KBM-7 (cell line): ENCODE data around the gene SDK2.

Source experiments
- DNase-seq: peaks from one replicate; pipeline ENCODE4 v3.0.0-alpha.2; 2015
- in situ Hi-C: fragments of 300-500 bp; cut with MboI; formaldehyde crosslinking; loops from 2 replicates; pipeline ENCODE4 v1.14.3; 2020; ENCODE audit warnings: low sequenced_read_pairs, low pct_unique_long_range_greater_than_20kb, mixed read lengths

The SDK2 gene

DNA sequence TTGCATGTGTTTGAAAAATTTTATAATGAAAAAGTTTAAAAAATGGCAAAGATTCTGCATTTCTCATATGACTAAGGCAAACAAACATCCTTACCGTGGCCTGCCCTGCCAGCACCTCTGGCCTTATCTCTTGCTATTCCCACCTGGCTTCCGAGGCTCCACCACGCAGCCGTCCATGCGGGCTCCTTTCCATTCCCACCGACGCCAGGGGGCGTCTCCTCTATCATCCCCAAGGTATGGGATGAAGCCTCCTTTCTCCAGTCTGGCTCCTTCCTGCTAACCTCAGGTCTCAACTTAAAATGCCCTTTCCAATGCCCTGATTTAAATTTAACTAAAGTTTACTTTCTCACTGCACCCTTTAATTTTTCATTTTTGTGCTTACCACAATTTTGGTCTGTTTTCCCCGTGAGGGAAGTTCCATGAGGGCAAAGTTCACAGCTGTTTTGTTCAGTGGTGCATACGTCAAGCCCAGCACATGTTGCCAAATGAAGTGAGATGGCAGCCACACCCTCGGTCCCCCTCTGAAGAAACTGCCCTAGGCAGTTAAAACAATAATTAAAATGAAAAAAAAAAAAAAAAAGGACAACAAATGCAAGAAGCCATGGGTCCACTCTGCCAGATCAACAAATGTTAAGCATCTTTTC lies 13.3 kb upstream of the SDK2 start:
- peak; percentile 40 for DNase-seq

DNA sequence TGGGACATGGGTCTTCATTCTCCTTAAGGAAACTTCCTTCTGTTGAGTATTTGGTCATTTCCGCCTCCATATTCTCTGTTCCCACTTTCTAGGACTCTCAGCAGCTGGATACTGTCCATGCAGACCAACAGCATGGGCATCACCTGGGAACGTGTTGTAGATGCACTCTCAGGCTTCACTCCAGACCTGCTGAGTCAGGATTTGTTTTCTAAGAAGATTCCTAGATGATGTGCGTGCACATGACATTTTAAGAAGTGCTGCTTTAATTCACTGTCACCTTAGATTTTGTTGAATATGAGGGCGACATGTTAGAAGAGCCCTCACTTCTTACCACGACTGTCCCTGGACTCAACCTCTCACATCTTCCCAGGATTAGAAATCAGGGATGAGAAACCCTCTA lies 10.0 kb upstream of the SDK2 start:
- DNase-seq, result no peak
- in situ Hi-C loops, result no loop called here

More for the DNA sequence above, 13.3 kb upstream of the SDK2 start:
- in situ Hi-C loops, result no loop called here

DNA sequence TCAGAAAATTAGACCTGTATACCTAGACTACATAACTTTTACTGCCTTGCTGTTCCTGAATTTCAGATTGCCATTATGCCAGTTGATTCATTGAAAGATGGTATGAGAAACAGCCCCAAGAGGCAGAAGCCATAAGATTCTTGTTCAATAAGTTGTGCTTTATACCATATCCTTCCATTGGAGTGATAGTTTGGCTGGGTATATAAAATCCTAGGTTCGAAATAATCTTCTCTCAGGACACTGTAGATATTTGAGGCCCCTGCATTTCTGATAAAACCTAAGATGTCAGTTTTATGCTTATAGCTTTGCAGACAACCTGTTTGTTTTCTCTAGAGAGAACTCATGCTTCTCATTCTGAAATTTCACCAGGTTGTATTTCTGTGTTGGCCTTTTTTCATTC lies 9.6 kb upstream of the SDK2 start:
- no peak for DNase-seq
- in situ Hi-C loops, result no loop called here

DNA sequence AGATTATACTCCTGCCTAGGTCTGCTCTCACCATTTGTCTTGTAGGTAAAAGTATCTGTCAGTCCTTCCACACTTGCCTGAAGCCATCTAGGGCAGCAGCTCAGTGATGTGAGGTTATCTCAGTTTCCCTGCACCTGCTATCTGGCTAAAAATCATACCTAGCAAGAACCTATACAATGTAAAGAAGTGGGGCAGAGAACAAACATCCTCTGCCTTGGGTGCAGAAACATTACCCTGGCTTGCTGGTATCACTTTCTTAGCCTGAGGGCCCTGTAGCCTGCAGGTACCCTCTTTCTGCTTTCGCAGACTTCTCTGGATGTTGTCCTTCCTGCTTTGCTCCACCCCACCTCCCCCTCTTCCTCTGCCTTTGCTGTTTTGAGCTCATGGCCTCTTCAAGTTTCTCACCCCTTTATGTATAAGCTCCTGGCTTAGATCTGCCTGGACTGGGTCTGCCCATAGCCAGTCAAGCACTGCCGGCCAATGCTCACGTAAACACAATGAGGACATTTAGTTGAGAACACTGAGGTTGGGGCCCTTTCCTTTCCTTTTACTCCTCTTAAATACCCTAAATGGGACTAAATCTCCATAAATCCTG lies 8.7 kb upstream of the SDK2 start:
- in situ Hi-C loops, result no loop called here
- DNase-seq, result no peak

DNA sequence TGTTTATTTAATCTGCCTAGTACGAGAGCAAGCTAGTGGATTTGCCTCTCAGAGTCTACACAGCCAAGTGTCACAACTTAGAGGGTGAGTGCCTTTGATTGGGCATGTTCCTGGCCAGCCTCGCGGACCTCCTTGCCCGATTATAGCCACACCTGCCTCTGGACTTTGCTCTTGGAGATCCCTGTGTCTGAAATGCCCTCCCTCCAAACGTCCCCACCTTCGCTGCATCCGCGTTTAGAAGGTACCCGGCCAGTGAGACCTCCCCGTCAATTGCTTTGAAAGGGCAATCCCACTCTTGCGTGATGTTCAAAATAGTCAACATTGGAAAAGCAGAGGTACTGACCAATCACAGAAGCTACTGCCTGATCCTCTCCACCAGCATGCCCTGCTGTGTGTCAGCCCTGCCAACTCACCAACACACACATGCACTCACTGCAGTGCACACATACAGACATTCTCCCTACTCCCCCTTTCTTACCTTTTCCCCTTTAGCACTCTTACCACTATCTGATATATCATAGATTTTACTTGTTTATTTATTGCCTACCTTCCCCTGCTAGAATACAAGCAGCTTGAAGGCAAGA lies 6.5 kb upstream of the SDK2 start:
- in situ Hi-C loops, result no loop called here
- no peak for DNase-seq

DNA sequence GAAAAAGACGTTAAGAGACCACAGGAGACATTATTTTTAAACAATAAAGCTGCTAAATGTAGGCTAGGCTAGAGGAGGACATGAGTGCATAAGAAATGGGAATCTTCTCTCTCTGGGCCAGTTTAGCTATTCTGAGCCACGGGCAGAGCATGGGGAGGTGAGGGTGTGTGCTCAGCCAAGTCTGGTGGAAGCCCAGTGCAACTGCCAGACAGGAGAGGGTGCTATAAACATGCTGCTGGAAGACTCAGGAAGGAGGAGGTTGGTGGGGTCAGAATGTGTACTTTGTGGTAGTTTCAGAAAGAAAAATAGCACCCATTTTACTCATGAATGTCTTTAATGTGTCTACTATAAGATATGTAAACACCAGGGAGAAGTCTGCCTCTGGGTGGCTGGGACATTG lies 5.9 kb upstream of the SDK2 start:
- DNase-seq, result no peak
- in situ Hi-C loops, result no loop called here

DNA sequence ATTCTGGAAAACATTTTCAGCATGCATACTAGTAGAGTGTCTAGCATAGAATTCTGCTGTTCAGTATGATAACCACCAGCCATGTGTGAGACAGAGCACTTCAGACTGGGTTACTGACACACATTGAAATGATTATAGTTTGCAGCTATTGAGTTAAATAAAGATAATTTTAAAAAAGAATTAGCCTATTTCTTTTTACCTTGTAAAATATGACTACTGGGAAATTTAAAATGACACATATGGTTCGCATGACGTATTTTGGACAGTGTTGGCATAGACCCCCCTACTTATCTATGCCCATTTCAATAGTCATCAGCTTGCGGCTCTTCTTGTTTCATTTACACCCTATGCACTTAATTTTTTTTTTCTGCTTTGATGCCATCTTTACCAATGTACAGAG lies 4.7 kb upstream of the SDK2 start:
- in situ Hi-C loops, result no loop called here
- DNase-seq, result no peak

DNA sequence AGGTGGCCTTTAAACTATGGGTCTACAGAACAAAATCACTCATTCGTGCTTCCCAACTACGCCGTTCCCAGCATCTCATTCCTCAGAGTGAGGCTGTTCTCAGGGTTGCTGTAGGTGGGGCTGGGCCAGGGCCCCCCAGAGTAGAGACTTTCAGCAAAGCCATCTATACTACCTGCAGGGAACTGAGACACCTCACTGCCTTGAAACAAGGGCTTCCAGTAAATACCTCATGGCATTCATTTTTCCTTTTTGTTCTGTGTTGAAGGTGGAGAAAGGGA lies 4.2 kb upstream of the SDK2 start:
- DNase-seq, result no peak
- in situ Hi-C loops, result no loop called here

DNA sequence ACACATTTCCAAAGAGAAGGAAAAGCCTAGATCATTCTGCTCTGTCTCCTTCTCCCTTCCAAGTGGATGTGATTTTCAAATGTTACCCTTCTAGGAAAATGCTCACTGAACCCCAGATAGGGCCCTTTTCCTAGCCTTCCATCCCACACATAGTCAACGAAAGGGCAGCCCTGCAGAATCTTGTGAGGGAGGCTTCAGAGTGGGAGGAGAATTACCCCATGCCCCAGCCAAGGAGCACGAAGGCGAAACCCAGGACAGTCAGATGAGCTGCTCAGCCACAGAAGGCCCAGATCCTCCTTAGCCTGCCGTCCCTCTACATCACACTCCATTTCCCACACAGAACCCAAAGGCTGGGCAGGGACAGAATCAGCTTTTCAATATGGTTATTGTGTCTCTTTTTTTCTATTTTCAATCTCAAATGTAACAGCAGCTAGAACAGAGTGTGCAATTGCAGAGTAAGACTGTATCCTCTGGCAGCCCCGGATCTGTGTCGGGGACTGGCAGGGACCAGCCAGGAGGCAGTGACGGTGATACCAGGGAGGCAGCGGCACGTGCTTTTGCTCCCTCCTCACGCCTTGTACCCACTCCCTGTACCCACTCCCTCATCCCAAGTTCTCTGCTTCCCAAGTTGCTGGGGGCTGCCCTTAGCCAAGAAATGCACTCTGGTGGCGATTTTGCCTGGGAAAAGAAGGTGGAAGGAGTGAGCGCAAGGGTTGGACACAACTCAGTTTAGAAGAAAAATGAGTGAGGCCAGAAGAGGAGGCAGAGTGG lies 3.7 kb upstream of the SDK2 start:
- in situ Hi-C loops, result no loop called here
- DNase-seq, result no peak

DNA sequence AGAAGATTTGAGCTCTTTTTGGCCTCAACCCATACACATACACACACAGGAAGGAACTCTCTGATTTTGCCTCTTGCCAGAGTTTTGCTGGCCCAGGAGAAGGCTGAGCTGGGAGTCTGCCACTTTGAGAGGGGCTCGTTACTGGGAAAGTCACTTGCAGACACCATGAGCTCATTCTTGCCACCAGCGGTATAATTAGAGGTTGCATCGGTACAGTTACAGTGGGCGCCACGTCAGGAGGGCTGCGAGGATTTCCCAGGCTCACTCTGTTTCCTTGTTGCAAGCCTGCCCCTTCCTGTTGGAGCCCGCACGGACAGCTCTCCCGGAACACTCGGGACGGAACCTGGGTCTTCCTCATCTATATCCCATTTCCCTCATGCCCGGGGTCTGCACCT lies 3.1 kb upstream of the SDK2 start:
- in situ Hi-C loops, result no loop called here
- DNase-seq, result no peak

DNA sequence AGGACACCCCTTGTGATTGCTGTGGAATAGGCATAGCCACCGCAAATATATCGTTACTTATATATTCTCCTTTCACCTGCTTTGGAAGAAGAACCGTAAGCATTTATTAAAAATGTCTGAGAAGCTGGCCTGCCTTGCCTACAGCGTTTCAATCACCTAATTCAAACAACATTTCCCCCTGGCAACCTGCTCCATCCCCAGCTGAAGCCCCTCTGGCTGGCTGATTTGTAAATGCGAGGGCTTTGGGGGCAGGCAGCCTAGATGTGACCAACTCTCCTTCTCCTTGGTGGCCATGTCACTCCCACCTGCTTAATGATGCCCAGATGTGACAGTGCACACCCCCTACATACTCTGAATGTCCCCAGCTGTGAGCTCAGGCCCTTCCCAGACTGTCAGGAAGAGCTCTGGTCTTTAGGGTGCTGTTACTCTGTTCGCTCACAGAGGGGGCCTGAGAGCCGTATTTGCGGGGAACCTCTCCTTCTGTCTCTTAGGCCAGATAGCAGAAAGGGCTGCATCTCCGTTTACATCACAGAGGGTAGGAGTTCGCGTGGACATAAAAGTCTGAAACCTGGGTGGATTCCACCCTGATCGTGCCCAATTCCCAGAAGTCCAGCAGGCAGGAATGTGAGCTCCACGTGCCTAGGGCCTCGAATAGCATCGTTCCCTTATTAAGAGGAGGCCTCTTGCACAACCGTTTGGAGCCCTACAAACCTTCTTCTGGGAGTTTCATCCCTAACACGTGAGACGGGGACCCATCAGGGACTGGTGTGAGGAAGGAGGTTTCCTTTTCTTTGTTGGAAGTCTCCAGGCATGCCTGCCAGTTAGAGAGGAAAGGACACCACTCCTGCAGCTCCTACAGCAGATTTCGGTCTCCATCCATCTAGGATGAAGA lies 2.4 kb upstream of the SDK2 start:
- in situ Hi-C loops, result no loop called here
- no peak for DNase-seq

DNA sequence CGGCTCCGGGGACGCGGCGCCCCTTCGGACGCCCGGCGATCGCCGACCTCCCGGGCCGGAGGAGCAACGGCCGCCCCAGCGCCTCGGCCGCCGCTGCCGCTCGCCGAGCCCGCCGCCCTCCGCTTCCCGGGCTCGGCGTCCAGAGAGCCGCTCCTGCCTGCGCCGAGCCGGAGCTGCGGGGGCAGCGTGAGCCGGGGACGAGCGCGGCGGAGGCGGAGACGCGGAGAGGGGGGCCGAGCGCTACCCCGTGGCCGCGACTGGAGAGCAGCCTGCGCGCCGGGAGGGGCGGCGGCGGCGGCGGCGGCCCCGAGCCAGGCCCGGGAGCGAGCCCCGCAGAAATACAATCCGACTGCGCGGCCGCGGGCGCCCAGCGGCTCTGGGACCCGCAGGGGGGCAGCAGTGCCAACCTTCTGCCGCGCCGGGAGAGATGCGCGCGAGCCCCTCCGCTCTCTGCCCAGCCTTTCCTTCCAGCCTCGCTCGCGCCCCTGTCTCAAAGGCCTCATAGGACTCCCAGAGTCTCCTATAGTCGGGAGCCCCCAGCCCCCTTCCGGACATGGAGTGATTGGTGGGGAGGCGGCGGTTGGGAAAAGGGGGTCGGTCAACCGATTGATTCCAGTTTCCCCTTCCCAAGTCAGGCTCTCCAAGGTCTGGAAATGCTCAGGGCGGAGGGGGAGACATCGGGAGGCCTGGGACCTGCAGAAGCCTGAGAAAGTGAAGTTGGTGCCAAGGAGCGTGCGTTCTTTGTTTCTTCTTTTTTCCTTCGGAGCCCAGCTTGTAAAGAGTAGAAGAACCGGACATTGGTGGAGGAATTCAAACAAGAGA lies 1.0 kb upstream of the SDK2 start:
- DNase-seq, result no peak
- in situ Hi-C loops, result no loop called here

DNA sequence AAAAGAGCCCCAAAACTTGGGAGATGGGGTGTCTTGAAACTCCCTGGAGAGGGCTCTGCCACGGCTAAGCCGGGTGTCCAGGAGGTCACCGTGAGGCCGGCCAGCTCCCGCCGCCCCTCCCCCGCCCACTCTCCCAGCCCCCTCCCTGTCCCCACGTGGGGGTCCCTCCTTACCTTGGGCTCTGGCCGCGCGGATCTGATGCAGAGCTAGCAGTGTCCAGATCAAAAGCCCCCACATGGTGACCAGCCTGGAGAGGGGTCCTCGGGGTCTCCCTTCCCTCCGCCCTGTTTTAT lies 447 bp downstream of the SDK2 start:
- in situ Hi-C loops, result no loop called here
- DNase-seq, result no peak

DNA sequence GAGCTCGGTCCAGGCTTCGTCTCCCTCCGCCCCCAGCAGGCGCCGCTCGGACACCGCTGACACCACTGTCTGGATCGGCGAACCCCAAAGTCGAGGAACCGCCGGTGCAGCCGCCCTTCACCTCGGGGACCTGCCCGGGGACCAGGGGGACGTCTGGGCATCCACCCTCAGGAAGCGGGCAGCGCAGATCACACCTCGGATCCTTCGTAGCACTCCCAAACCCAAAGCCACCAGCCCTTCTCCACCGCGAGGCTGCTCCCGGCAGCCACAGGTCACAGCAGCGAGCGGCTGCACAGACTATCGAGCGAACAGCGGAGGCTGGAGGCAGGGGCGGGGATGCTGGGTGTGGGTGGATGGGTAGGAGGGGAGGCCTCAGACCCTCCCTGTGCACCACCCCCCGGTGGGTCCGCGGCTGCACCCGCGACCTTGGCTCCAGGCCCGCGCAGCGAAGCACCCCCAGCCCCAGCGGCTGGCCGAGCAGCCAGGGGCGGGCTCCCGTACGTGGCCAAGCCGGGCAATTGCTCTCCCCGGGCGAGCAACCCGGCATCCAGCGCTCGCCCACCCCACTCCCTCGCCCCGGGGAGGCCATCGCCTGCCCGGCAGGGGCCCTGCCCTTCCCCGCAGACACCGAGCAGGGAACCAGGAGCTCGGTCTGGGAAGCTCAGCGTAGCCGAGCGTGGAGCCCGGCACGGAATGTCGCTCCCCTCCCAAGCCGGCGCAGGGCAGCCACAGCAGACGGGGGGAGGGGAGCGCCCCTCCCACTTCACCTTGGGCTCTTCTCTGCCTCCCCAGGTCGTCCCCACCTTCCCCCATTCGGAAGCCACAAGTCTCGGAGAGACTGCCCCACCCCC lies 1.0 kb downstream of the SDK2 start:
- no peak for DNase-seq
- in situ Hi-C loops, result no loop called here

DNA sequence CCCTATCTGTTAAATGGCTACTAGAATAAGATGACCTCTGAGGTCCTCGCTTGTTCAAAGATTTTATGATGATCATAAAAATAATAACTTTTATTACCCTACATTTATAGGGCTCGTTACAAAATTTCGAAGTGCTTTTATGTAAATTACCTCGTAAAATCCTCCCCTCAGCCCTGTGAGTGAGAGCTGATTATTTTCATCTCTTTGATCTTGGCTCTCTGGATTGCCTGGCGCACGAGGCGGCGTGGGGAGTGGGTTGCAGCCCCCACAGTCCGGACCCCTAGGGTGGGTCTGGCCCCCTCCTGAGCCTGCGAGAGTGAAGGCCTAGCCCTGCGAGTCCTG lies 1.6 kb downstream of the SDK2 start:
- no peak for DNase-seq
- in situ Hi-C loops, result no loop called here

DNA sequence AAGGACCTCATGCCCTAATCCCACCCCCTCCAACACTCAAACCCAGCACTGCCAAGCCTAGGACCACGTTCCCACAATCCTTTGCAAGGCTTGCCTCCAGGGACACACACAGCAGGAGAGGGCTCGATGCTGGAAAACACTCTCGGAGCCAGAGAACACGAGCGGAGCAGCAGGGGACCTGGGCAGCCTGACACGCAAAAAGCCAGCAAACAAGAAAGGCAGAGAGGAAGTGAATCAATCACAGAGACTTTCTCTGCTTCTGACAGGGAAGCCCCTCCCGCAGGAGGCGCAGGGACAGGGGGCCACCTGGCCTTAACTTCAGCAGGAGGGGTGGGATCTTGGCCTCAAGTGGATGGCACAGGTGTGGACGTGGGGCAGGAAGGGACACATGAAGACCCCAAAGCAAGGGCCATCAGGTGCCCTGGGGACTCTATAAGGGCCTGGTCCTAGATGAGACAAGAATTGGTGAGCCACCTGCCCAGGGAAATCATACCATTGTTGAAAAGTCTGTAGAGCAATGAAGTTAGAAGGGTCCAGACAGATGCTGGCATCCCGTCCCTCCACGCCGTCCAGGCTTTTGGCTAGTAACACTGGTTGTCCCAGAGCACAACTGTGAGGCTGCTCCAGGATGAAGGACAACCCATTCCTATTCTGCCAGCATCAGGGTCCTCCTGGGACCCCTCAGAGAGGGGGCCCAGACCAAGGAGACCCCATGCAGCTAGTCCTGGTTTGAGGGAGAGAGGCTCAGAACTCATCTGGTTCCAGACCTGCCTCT lies 2.2 kb downstream of the SDK2 start:
- DNase-seq, result no peak
- in situ Hi-C loops, result no loop called here

DNA sequence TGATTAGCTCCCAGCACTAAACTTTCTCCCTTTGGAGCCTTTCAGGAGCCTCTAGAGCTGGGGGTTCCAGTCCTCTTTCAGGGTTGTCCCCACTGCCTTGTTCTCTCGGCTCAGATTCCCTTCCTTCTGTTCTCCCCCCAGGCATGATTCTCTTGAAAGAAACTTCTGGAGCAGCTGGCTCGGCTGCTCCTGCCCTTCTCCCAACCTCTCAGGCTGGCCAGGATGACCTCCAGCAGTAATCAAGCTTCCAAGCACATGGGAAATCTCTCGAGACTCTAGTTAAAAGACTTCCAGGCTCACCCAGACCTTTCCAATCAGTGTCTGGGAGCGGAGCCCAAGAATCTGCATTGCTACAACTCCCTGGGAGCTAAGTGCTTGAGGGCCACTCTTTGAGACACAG lies 3.6 kb downstream of the SDK2 start:
- DNase-seq, result no peak
- in situ Hi-C loops, result no loop called here

DNA sequence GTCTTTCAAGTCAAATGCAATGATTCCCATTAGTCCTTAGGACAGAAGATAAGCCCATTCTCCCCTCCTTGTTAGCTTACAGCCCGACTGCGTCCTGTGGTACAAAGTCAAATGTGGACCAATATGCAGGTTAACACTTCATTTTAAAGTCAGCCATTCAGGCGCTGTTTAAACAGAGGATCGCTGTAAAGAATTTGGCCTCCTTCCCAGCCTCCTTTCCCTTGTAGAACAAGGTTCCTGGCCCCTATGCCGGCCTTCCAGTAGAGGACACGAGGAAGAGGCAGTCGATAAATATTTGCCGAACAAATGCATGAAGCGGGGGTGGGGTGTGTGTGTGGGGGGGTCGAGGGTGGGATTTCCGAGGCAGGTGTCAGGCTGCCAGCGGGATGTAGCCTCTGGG lies 4.3 kb downstream of the SDK2 start:
- in situ Hi-C loops, result no loop called here
- no peak for DNase-seq
